KMS-11 (cell line): ENCODE measurements around the gene INHBC.

Source experiments
- H2AFZ ChIP-seq: fragments of 200-600 bp; sonication (generic); 2 replicates; pipeline ENCODE4 v1.6.1; 2016; ENCODE audit warnings: antibody characterized with exemption, mixed run types, low read depth
- H3K27ac ChIP-seq: fragments of 200-600 bp; sonication (generic); 2 replicates; pipeline ENCODE4 v1.6.1; 2016; ENCODE audit warnings: mild to moderate bottlenecking, mixed run types
- H3K27me3 ChIP-seq: fragments of 200-600 bp; sonication (generic); 2 replicates; pipeline ENCODE4 v1.6.1; 2017; ENCODE audit warnings: mild to moderate bottlenecking, low read depth, mixed run types, moderate library complexity; ENCODE audit not compliant: insufficient read depth
- H3K36me3 ChIP-seq: fragments of 200-600 bp; sonication (generic); 2 replicates; pipeline ENCODE4 v1.6.1; 2017; ENCODE audit warnings: mild to moderate bottlenecking, mixed run types; ENCODE audit not compliant: insufficient read depth
- H3K4me1 ChIP-seq: fragments of 200-600 bp; sonication (generic); 2 replicates; pipeline ENCODE4 v1.6.1; 2016; ENCODE audit warnings: mild to moderate bottlenecking, low read depth, mixed run types; ENCODE audit not compliant: poor library complexity, severe bottlenecking
- H3K4me2 ChIP-seq: fragments of 200-600 bp; sonication (generic); 2 replicates; pipeline ENCODE4 v1.7.0; 2016; ENCODE audit warnings: mild to moderate bottlenecking, mixed run types
- H3K4me3 ChIP-seq: fragments of 200-600 bp; sonication (generic); IDR thresholded peaks from 2 replicates; pipeline ENCODE4 v1.6.1; 2017; ENCODE audit warnings: low read depth, low read length, mixed read lengths; ENCODE audit not compliant: insufficient read depth
- H3K79me2 ChIP-seq: fragments of 200-600 bp; sonication (generic); 2 replicates; pipeline ENCODE4 v1.6.1; 2016; ENCODE audit warnings: low read depth, mixed run types; ENCODE audit not compliant: insufficient read depth
- H3K9ac ChIP-seq: fragments of 200-600 bp; sonication (generic); 2 replicates; pipeline ENCODE4 v1.6.1; 2016; ENCODE audit warnings: mild to moderate bottlenecking, mixed run types
- H4K20me1 ChIP-seq: fragments of 200-600 bp; sonication (generic); 2 replicates; pipeline ENCODE4 v1.6.1; 2016; ENCODE audit warnings: mild to moderate bottlenecking, mixed run types; ENCODE audit not compliant: insufficient read depth
- CTCF ChIP-seq: fragments of 200-600 bp; sonication (generic); conservative IDR thresholded peaks from 2 replicates; pipeline ENCODE4 v1.6.1; 2017; ENCODE audit warnings: low read depth, mild to moderate bottlenecking, antibody characterized with exemption, low read length, moderate library complexity, mixed read lengths

INHBC gene

GRCh38 chr12:57460468-57460784 is 25.8 kb downstream of the INHBC start:
- Histone ChIP-seq H3K27ac (no peak overlapping the region), H3K9ac (no peak overlapping the region), H3K4me2 (peak overlapping the region; percentile 88), H3K79me2 (no peaks in the 10 kb centered on the region), H2AFZ (no peak overlapping the region; the same call in 1 of the 2 replicates), H4K20me1 (no peaks in the 10 kb centered on the region), H3K4me3 (no peak overlapping the region), H3K36me3 (no peaks in the 10 kb centered on the region), H3K4me1 (peaks cover 50% of the 10 kb centered on the region), H3K27me3 (peaks cover 43% of the 10 kb centered on the region)
- no peak for TF ChIP-seq CTCF

GRCh38 chr12:57460841-57461275 is 26.3 kb downstream of the INHBC start:
- Histone ChIP-seq H3K79me2 (no peaks in the 10 kb centered on the region), H3K36me3 (no peaks in the 10 kb centered on the region), H4K20me1 (no peaks in the 10 kb centered on the region), H3K4me2 (peak overlapping the region; percentile 88), H2AFZ (peak overlapping the region; percentile 53; the same call in 1 of the 2 replicates), H3K4me3 (no peak overlapping the region), H3K9ac (no peak overlapping the region), H3K27me3 (peaks cover 47% of the 10 kb centered on the region), H3K27ac (no peak overlapping the region), H3K4me1 (peaks cover 46% of the 10 kb centered on the region)
- no peak for TF ChIP-seq CTCF

GRCh38 chr12:57461276-57461916 is 26.8 kb downstream of the INHBC start:
- H3K36me3 ChIP-seq, result no peaks in the 10 kb centered on the region
- peaks cover 52% of the 10 kb centered on the region for H3K27me3 ChIP-seq
- peak overlapping the region; percentile 53 for H2AFZ ChIP-seq
- no peak; the same call in 1 of the 2 replicates for TF ChIP-seq CTCF
- H3K4me2 ChIP-seq, result peak overlapping the region; percentile 88
- H3K9ac ChIP-seq, result peak overlapping the region; percentile 3; the same call in 1 of the 2 replicates
- H3K79me2 ChIP-seq, result no peaks in the 10 kb centered on the region
- H3K4me3 ChIP-seq, result no peak overlapping the region
- peaks cover 44% of the 10 kb centered on the region for H3K4me1 ChIP-seq
- H3K27ac ChIP-seq, result no peak overlapping the region
- no peaks in the 10 kb centered on the region for H4K20me1 ChIP-seq

- Histone ChIP-seq H3K79me2 (no peaks in the 10 kb centered on the region), H3K27me3 (peaks cover 57% of the 10 kb centered on the region), H2AFZ (peak overlapping the region; percentile 53), H3K27ac (no peak overlapping the region), H3K4me1 (peaks cover 39% of the 10 kb centered on the region), H4K20me1 (no peaks in the 10 kb centered on the region), H3K4me3 (no peak overlapping the region), H3K9ac (peak overlapping the region; percentile 3; the same call in 1 of the 2 replicates), H3K4me2 (peak overlapping the region; percentile 88), H3K36me3 (no peaks in the 10 kb centered on the region)
- no peak for TF ChIP-seq CTCF
These were observed 27.3 kb downstream of the INHBC start for GRCh38 chr12:57461917-57462250.
